GM18951 (cell line): ENCODE data around the gene TMEM181.
"Not testable (repeated sequence)": the region's sequence is repeated elsewhere in the genome, so short reads cannot be mapped to it uniquely, and the experiment has no call there.

Source experiments
- POLR2A ChIP-seq: IDR thresholded peaks from 4 replicates; pipeline ENCODE4 v1.6.1; 2011; ENCODE audit warnings: mild to moderate bottlenecking; ENCODE audit not compliant: insufficient read length, insufficient read depth; ENCODE audit errors: extremely low read depth
- in situ Hi-C: fragments of 300-500 bp; cut with MboI; formaldehyde crosslinking; loops from one replicate; pipeline ENCODE4 v1.12.0; 2022; ENCODE audit warnings: low sequenced_read_pairs, mixed read lengths, inconsistent platforms; ENCODE audit not compliant: unreplicated experiment

The TMEM181 gene

GRCh38 chr6:158559895-158560835, at the start of gene TMEM181:
TSS of gene TMEM181 (plus strand) at chr6:158560091. CDS start at chr6:158560225, 134 bp downstream.
- TF ChIP-seq POLR2A: peak; percentile 96
- in situ Hi-C loops: no loop called here

- no peak for TF ChIP-seq POLR2A
- in situ Hi-C loops: no loop called here
Observed at GRCh38 chr6:158512809-158513208, 47.1 kb upstream of the TMEM181 start.

GRCh38 chr6:158514176-158514575, 45.7 kb upstream of the TMEM181 start:
- in situ Hi-C loops: no loop called here
- TF ChIP-seq POLR2A: no peak

- TF ChIP-seq POLR2A: no peak
- in situ Hi-C loops: no loop called here
Observed at GRCh38 chr6:158514991-158515390, 44.9 kb upstream of the TMEM181 start.

- no peak for TF ChIP-seq POLR2A
- in situ Hi-C loops: no loop called here
Observed at GRCh38 chr6:158516098-158516497, 43.8 kb upstream of the TMEM181 start.

GRCh38 chr6:158517038-158517437, 42.9 kb upstream of the TMEM181 start:
- no peak for TF ChIP-seq POLR2A
- in situ Hi-C loops: no loop called here

GRCh38 chr6:158517581-158517980, 42.3 kb upstream of the TMEM181 start:
- in situ Hi-C loops: no loop called here

GRCh38 chr6:158518191-158519127, 41.4 kb upstream of the TMEM181 start:
- peak; percentile 48 for TF ChIP-seq POLR2A
- in situ Hi-C loops: no loop called here

More at GRCh38 chr6:158517581-158517980, 42.3 kb upstream of the TMEM181 start:
- TF ChIP-seq POLR2A: no peak

GRCh38 chr6:158519300-158519699, 40.6 kb upstream of the TMEM181 start:
- no peak for TF ChIP-seq POLR2A
- in situ Hi-C loops: no loop called here

GRCh38 chr6:158519761-158520160, 40.1 kb upstream of the TMEM181 start:
- in situ Hi-C loops: no loop called here

GRCh38 chr6:158520975-158521374, 38.9 kb upstream of the TMEM181 start:
- in situ Hi-C loops: not testable (repeated sequence)

More at GRCh38 chr6:158519761-158520160, 40.1 kb upstream of the TMEM181 start:
- no peak for TF ChIP-seq POLR2A

GRCh38 chr6:158521759-158522158, 38.1 kb upstream of the TMEM181 start:
- in situ Hi-C loops: no loop called here
- no peak for TF ChIP-seq POLR2A

GRCh38 chr6:158522616-158523015, 37.3 kb upstream of the TMEM181 start:
- in situ Hi-C loops: no loop called here
- no peak for TF ChIP-seq POLR2A
